Right lobe of liver (tissue), 6 donors: Measurements from ENCODE around the gene MAD2L1BP. TPM values are rescaled to one million over a fixed set of nuclear protein-coding genes. Genes with fewer than 3 reads are reported as not detected.
A peak's percentile ranks its signal among the peaks of the same experiment; 100 is the strongest.

Experiments
- ATAC-seq, 4 donors: fragments of 200-7000 bp; cut with Tn5 transposase; one replicate each; pipeline ENCODE4 v1.9.1; 2020; ENCODE audit warnings: mild to moderate bottlenecking in 4 of 4, moderate library complexity in 4 of 4
- DNase-seq, 3 donors: peaks; one replicate each; pipeline ENCODE4 v3.0.0-alpha.2; 2020
- H3K27ac ChIP-seq, 3 donors: fragments of 200-600 bp; one replicate each; pipeline ENCODE4 v1.8.0; 2022
- H3K27me3 ChIP-seq, 2 donors: fragments of 200-600 bp; one replicate each; pipeline ENCODE4 v1.8.0; 2022
- H3K36me3 ChIP-seq, 4 donors: fragments of 200-600 bp; sonication (generic) in 1 of 4; one replicate each; pipeline versions ENCODE4 v1.5.1 to v1.8.0; 2017 to 2022; ENCODE audit warnings: control low read depth in 1 of 4
- H3K4me1 ChIP-seq, 4 donors: fragments of 200-600 bp; sonication (generic) in 1 of 4; one replicate each; pipeline versions ENCODE4 v1.5.1 to v1.8.0; 2017 to 2022; ENCODE audit warnings: control low read depth in 1 of 4
- H3K4me3 ChIP-seq, 3 donors: fragments of 200-600 bp; one replicate each; pipeline ENCODE4 v1.8.0; 2022
- H3K9me3 ChIP-seq, 4 donors: fragments of 200-600 bp; sonication (generic) in 1 of 4; one replicate each; pipeline versions ENCODE4 v1.5.1 to v1.8.0; 2017 to 2022; ENCODE audit warnings: control low read depth in 1 of 4
- CTCF ChIP-seq, 4 donors: fragments of 200-600 bp in 3 of 4; fragments of 450-650 bp in 1 of 4; IDR thresholded peaks; one replicate each; pipeline versions ENCODE4 v1.5.1 to v1.8.0; 2016 to 2022; ENCODE audit warnings: antibody characterized with exemption in 4 of 4, mild to moderate bottlenecking in 2 of 4
- POLR2A ChIP-seq: fragments of 450-650 bp; IDR thresholded peaks from one replicate; pipeline ENCODE4 v1.6.1; 2017; ENCODE audit warnings: antibody characterized with exemption, mild to moderate bottlenecking
- WGBS: methylation state at CpG from one replicate; pipeline ENCODE4 v1.1.6; 2018; ENCODE audit warnings: low coverage, low lambda C conversion rate; ENCODE audit not compliant: insufficient coverage; ENCODE audit errors: missing lambda C conversion rate; 5-methylcytosine and 5-hydroxymethylcytosine counted together
- intact Hi-C, 2 donors: fragments of 100-400 bp; cut with DNase I; formaldehyde crosslinking; loops; one replicate each; pipeline versions ENCODE4 v1.11.2 to v1.14.1; 2022
- total RNA-seq, 6 experiments: library from RNA; depleted of rRNA in 2 of 6; stranded (reverse); fragments of >200 nt in 2 of 6; fragmentation: NEBNext Ultra II Directional in 3 of 6; extraction: Animal tissue kit (Norgen Biotek cat#: 25700) in 3 of 6; gene quantifications; one replicate each; pipeline versions ENCODE4 v1.1.0 to v1.2.4, GENCODE V29; 2016 to 2023
- donor health status: DM: no; HTN: yes; CAD: no.
- donor health status: DM: no; HTN: no; CAD: no.
- donor health status: DM: no; HTN: no; CAD: no.
- donor health status: DM: no; HTN: yes; CAD: no.
- donor health status: DM: no; HTN: yes; CAD: no.

MAD2L1BP gene
- total RNA-seq, 6 experiments from 2014 or later = 11.7 to 31.7 (median 14.6) TPM

- 3% methylated on average over 6 of the region's 17 CpGs for WGBS
- peak; percentile 59 to 79 (median 66) for ATAC-seq
- Histone ChIP-seq H3K27ac (no peak overlapping the region), H3K4me3 (no peak overlapping the region), H3K36me3 (peaks cover 0 to 6% (median 0%) of the 10 kb centered on the region in 4 donors), H3K4me1 (peaks cover 0 to 29% (median 3%) of the 10 kb centered on the region in 4 donors), H3K9me3 (no peaks in the 10 kb centered on the region), H3K27me3 (no peaks in the 10 kb centered on the region)
- TF ChIP-seq POLR2A = no peak
- peak; percentile 23 to 54 (median 44) for TF ChIP-seq CTCF (IDR thresholded peaks at IDR 0.05)
- DNase-seq = peak; percentile 55 to 85 (median 60)
- intact Hi-C loops = loop anchor here in 1 of 2 donors (10.0 kb wide), 1 partner anchor 416 kb away; no protein-coding TSS in a partner anchor
These were observed 32.8 kb downstream of the MAD2L1BP start for GRCh38 chr6:43668151-43669028.

- no peaks in the 10 kb centered on the region for H3K9me3 ChIP-seq
- no peak for ATAC-seq
- no peaks in the 10 kb centered on the region for H3K27me3 ChIP-seq
- peaks cover 0 to 11% (median 4%) of the 10 kb centered on the region in 4 donors for H3K36me3 ChIP-seq
- no peak overlapping the region for H3K27ac ChIP-seq
- no CpG with 5 or more reads among the region's 15 CpGs for WGBS
- TF ChIP-seq POLR2A (no peak), CTCF (IDR thresholded peaks at IDR 0.05) (no peak)
- no peak overlapping the region for H3K4me3 ChIP-seq
- intact Hi-C loops = loop anchor here in 1 of 2 donors (10.0 kb wide), 1 partner anchor 416 kb away; no protein-coding TSS in a partner anchor
- DNase-seq = no peak
- H3K4me1 ChIP-seq = peaks cover 0 to 29% (median 3%) of the 10 kb centered on the region in 4 donors
These were observed 33.6 kb downstream of the MAD2L1BP start for GRCh38 chr6:43669050-43669921.

GRCh38 chr6:43669922-43670622 lies 34.4 kb downstream of the MAD2L1BP start:
- Histone ChIP-seq H3K27ac (no peak overlapping the region), H3K9me3 (no peaks in the 10 kb centered on the region), H3K4me3 (no peak overlapping the region), H3K4me1 (peaks cover 0 to 29% (median 3%) of the 10 kb centered on the region in 4 donors), H3K27me3 (no peaks in the 10 kb centered on the region), H3K36me3 (peaks cover 0 to 19% (median 7%) of the 10 kb centered on the region in 4 donors)
- intact Hi-C loops = loop anchor here in 1 of 2 donors (10.0 kb wide), 1 partner anchor 415 kb away; no protein-coding TSS in a partner anchor
- DNase-seq = no peak
- ATAC-seq = no peak
- TF ChIP-seq CTCF (IDR thresholded peaks at IDR 0.05) (no peak), POLR2A (no peak)
- WGBS = 94% methylated on average over 5 of the region's 6 CpGs

- TF ChIP-seq POLR2A = no peak
- no peak for TF ChIP-seq CTCF (IDR thresholded peaks at IDR 0.05)
- Histone ChIP-seq H3K9me3 (no peaks in the 10 kb centered on the region), H3K36me3 (peaks cover 0 to 24% (median 7%) of the 10 kb centered on the region in 4 donors), H3K4me1 (peaks cover 0 to 29% (median 3%) of the 10 kb centered on the region in 4 donors), H3K4me3 (no peak overlapping the region), H3K27me3 (no peaks in the 10 kb centered on the region), H3K27ac (no peak overlapping the region)
- intact Hi-C loops = no loop called here
- WGBS = no CpG with 5 or more reads among the region's 6 CpGs
- no peak for DNase-seq
- ATAC-seq = no peak
These were observed 35.0 kb downstream of the MAD2L1BP start for GRCh38 chr6:43670623-43670986.
